PC-3 (cell line): ENCODE results near the gene TMC3.

Experiments
- EZH2phosphoT487 ChIP-seq: fragments of 300-600 bp; sonication (generic); IDR thresholded peaks from 2 replicates; pipeline ENCODE4 v1.6.1; 2018; ENCODE audit warnings: mild to moderate bottlenecking, antibody characterized with exemption, low read length, borderline replicate concordance
- TF ChIP-seq, protein P1 (sequence below): fragments of 300-600 bp; sonication (generic); conservative IDR thresholded peaks from 2 replicates; pipeline ENCODE4 v1.5.1; 2017; ENCODE audit warnings: antibody characterized with exemption, low read depth, mild to moderate bottlenecking, low read length

DNA sequence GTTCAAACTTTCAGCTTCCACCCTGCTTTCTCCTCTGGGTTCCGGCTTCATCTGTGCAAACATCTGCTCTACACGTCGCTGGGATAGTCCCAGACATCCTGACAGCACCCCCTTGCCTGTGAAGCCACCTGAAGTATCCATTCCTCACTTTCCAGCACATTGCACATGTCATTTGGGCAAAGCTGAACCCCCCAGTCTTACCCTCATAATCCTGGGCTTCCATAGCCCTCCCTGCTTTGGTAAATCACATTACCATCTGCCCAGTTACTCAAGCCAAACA, 92.6 kb downstream of the TMC3 start:
- TF ChIP-seq, protein P1, sequence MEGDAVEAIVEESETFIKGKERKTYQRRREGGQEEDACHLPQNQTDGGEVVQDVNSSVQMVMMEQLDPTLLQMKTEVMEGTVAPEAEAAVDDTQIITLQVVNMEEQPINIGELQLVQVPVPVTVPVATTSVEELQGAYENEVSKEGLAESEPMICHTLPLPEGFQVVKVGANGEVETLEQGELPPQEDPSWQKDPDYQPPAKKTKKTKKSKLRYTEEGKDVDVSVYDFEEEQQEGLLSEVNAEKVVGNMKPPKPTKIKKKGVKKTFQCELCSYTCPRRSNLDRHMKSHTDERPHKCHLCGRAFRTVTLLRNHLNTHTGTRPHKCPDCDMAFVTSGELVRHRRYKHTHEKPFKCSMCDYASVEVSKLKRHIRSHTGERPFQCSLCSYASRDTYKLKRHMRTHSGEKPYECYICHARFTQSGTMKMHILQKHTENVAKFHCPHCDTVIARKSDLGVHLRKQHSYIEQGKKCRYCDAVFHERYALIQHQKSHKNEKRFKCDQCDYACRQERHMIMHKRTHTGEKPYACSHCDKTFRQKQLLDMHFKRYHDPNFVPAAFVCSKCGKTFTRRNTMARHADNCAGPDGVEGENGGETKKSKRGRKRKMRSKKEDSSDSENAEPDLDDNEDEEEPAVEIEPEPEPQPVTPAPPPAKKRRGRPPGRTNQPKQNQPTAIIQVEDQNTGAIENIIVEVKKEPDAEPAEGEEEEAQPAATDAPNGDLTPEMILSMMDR: no peak
- no peak for TF ChIP-seq EZH2phosphoT487
